Activated gamma-delta T cell treated with anti-CD3 and anti-CD28 coated beads, Interleukin-2, amount 50 U/mL, for 16 hours (primary cell): ENCODE measurements around the gene SIAH3.
"Not testable (repeated sequence)": the region's sequence is repeated elsewhere in the genome, so short reads cannot be mapped to it uniquely, and the experiment has no call there.

ENCODE experiments used
- DNase-seq: peaks from one replicate; pipeline ENCODE4 v3.0.0-alpha.2; 2020; ENCODE audit warnings: low read depth

SIAH3 gene, protein sequence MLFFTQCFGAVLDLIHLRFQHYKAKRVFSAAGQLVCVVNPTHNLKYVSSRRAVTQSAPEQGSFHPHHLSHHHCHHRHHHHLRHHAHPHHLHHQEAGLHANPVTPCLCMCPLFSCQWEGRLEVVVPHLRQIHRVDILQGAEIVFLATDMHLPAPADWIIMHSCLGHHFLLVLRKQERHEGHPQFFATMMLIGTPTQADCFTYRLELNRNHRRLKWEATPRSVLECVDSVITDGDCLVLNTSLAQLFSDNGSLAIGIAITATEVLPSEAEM

GRCh38 chr13:45851171-45851921 is at the start of gene SIAH3:
TSS of gene SIAH3 (minus strand) at chr13:45851753. CDS start at chr13:45851629, 124 bp downstream.
- DNase-seq: no peak

DNA sequence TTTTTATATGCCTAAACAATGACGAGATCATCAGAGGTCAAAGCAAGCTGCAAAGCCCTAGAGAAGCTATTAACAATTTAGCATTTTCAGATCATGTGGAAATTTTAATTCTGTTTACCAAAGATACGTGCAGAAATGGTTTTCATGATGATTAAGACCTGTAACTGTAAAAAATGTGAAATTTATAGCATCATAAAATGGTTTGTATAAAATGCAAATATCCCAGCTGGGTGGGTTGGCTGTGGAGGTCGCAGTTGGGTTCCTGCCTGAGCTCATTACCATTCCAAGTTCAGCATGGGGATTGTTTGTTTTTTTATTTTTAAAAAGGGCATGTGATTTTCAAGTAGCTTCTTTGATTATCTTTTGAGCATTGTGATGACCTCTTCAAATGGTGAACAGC is 47.9 kb upstream of the SIAH3 start:
- no peak for DNase-seq

DNA sequence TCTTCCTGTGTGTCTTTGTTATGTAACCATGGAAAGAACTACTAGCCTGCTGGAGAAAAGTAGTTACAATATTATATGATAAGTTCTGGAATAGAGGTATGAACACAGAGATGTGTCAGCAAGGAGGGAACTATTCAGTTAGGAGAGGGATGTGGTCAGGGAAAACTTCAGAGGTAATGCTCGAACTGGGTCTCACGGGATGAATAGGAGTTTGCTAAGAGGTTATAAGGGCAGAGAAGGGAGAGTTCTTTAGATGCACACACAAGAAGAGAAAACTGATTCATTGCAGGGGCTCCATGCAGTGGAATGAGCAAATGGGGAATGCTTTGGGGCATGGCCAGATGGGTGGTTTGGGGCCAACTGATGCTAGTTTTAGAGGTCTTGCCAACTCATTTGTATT is 46.0 kb upstream of the SIAH3 start:
- DNase-seq: no peak

GRCh38 chr13:45896285-45896684 is 44.7 kb upstream of the SIAH3 start:
- no peak for DNase-seq

DNA sequence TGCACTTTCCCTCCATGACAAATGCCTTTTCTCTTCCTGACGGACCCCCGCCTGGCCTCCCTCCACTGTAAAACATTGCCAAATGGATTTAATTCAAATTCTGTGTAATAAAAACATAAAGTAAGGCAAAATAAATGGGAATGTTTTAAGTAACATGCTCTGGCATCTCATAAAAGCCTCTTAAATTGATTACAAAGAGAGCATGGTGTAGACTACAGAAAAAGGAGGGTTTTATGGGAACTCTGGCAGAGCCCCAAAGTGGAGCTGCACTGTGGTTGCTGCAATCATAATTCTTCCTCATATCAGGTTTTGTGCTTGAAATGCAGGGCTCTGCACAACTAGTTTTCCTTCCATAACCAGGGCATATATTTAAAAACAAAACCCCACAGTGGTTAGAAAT is 44.3 kb upstream of the SIAH3 start:
- no peak for DNase-seq

DNA sequence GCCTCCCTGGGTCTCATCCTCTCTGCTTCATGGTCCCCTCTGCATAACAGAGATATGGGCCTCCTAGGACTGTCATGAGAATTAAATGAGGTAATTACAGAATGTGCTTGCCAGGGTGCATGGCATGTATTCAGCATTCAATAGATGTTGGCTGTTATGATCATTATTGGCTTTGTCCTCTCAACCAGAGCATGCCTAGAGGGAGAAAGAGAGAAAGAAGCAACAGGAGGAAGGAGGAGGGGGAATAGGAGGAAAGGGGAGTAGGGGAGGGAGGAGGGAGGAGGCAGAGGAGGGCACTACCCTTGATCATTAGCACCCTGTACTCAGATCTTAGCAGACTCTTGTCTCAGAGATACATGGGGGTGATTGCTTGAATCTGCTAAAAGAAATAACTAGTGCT is 41.0 kb upstream of the SIAH3 start:
- no peak for DNase-seq

DNA sequence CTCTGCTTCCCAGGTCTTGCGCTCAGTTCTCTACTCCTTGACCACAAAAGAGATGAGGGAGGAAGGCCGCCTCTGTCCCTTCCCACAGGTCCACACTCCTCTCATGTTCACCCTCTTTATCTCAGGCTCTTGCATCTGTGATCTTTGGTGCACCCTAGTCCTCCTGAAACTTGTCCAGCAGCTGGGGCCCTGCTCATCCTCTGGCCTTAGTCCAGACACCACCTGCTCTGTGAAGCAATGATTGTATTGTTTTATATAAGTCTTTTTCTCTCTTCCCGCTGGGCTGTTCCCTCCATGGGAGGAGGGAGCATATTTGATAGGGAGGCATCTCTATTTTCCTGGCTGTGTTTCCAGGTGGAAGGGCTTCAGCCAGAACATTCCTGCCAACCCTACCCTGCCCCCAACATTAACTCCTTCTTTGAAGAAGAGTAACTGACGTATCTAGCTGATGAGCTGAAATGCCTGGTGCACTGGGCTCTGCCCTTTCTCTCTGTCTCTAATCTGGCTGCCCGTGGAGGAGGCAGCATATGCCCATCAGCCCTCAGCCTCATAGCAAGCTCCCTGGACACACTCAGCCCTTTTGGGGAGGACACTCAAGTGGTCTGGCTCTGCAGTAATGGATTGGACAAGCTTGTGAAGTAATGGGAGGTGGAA is 38.2 kb upstream of the SIAH3 start:
- no peak for DNase-seq

DNA sequence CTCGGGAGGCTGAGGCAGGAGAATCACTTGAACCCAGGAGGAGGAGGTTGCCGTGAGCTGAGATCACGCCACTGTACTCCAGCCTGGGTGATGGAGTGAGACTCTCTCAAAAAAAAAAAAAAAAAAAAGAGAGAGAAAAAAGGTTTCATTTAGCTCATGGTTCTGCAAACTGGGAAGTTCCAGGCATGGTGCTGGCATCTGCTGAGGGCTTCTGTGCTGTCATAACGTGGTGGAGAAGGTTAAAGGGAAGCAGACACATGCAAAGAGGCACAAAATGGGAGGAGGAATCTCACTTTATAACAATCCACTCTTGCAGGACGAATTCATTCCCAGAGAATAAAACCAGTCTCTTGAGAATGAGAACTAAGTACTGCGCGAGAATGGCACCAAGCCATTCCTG is 34.9 kb upstream of the SIAH3 start:
- no peak for DNase-seq

DNA sequence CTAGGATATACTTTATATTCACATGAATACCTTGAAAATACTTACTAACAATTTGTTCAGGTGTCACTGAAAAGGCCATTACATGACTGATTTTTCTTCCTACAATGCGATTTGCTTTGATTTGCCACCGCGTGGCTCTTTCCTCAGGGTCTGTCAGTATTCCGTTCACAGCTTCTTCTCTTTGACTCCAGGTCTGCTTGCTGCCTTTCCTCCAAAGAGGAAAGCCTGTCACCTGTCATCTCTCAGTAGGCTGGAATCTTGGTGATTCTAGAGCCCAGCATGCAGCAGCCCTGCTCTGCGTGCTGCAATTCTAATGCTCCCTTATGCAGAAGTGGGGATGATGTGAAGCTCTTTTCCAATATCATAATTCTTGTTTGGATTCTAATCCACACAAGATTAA is 33.6 kb upstream of the SIAH3 start:
- DNase-seq: no peak

DNA sequence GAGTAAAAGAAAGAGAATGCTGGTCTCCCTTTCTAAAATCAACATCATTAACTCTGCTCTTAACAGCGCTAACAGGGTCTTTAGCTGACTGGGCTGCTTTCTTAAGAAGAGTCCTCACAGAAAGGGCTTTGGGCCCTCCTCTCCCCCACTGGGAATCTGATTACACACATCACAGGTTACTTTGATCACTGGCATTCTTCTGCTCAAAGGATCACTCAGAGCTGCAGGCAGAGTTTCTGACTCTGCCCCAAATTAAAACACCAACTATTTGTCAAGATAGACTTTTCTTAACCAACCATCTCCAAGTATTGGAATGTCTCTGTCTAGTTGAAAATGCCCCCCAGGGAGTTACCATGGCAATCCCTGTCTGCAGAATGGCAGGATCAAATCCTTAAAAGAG is 31.1 kb upstream of the SIAH3 start:
- no peak for DNase-seq

- DNase-seq: no peak
These were observed 29.8 kb upstream of the SIAH3 start for GRCh38 chr13:45881353-45881752.

- no peak for DNase-seq
These were observed 28.7 kb upstream of the SIAH3 start for GRCh38 chr13:45880242-45880641.

DNA sequence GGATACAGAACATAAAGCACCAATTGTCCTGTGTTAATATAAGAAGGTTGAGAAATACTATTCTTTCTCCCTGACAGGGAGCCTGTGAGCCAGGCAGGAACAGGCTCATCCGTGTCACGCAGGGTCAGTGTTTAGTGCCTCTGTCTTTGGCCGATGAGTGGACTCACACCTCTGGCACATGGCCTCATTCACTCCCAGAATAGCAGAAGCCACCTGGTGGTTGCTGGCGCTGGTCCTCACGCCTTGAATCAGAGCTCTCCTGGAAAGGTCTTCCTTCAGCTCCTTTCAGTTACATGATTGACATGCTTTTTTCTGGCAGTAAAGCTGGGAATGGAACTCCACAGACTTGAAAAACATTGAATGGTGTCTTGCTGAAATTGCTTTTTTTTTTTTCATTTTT is 28.1 kb upstream of the SIAH3 start:
- no peak for DNase-seq

DNA sequence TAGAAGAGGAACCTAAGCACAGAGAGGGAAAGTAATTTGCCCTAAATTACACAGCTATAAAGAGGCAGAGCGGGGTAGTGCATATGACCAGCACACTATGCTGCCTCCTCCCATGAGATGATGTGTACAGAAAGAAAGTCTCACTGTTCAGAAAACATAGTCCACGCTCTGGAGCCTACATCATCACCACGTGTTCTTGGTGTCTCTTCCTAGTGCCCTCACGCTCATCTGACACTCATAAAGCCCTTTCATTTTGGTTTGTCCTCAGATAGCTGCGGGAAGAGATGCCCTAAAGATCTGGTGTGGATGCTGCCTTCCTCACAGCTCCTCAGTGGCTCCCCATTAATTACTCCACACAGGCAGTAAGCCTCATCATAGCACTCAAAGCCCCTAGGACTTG is 27.4 kb upstream of the SIAH3 start:
- DNase-seq: no peak

GRCh38 chr13:45876781-45877180 is 25.2 kb upstream of the SIAH3 start:
- DNase-seq: no peak

GRCh38 chr13:45875951-45876350 is 24.4 kb upstream of the SIAH3 start:
- no peak for DNase-seq

- no peak for DNase-seq
These were observed 22.2 kb upstream of the SIAH3 start for GRCh38 chr13:45873491-45874325.

GRCh38 chr13:45872566-45872965 is 21.0 kb upstream of the SIAH3 start:
- DNase-seq: no peak

- DNase-seq: not testable (repeated sequence)
These were observed 19.6 kb upstream of the SIAH3 start for GRCh38 chr13:45871201-45871600.

DNA sequence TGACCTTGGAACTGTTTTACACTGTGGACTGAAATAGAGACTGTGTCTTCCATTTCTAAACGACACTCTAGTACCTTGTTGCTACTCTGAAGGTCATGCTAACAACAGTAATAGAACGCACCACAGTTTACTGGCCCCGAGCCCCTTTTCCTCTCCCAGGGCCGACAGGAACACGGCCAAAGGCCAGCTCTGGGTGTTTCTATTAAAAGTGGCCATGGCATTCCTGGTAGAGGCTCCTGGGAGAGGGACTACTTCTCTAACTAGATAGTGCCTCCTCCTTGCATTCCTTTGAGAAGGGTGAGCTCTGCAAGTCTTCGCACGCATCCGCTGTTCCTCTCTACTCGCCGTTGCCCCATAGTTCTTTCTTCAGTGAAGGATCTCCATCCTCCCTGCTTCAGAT is 18.7 kb upstream of the SIAH3 start:
- no peak for DNase-seq

- no peak for DNase-seq
These were observed 13.9 kb upstream of the SIAH3 start for GRCh38 chr13:45865414-45865813.
